Measurements from ENCODE around the gene GNB1L.

- TF ChIP-seq POLR2AphosphoS5 (IDR thresholded peaks at IDR 0.05; ENCODE audit: borderline replicate concordance, low read depth, low read length) (no peak), EZH2 (IDR thresholded peaks at IDR 0.05) (no peak)
Observed at GRCh38 chr22:19751497-19752245, 103.0 kb downstream of the GNB1L start.

Measured in SK-N-MC (cell line).